HEK293T (cell line): ENCODE results near the gene CTAGE8.
"Not testable (repeated sequence)": the region's sequence is repeated elsewhere in the genome, so short reads cannot be mapped to it uniquely, and the experiment has no call there.

Experiments
- BHLHE40 ChIP-seq: fragments of 450-650 bp; IDR thresholded peaks from 2 replicates; pipeline ENCODE4 v1.6.1; 2016; ENCODE audit warnings: mild to moderate bottlenecking, moderate library complexity, borderline replicate concordance
- FOXM1 ChIP-seq: fragments of 450-650 bp; IDR thresholded peaks from 2 replicates; pipeline ENCODE4 v1.6.1; 2017; ENCODE audit warnings: mild to moderate bottlenecking, borderline replicate concordance
- HDGF ChIP-seq: fragments of 450-650 bp; IDR thresholded peaks from 2 replicates; pipeline ENCODE4 v1.6.1; 2017; ENCODE audit warnings: antibody characterized with exemption, borderline replicate concordance
- NFRKB ChIP-seq: fragments of 450-650 bp; IDR thresholded peaks from 2 replicates; pipeline ENCODE4 v1.6.1; 2016; ENCODE audit warnings: mild to moderate bottlenecking, moderate library complexity
- SP1 ChIP-seq: fragments of 450-650 bp; IDR thresholded peaks from 2 replicates; pipeline ENCODE4 v1.6.1; 2017

- not testable (repeated sequence) for TF ChIP-seq SP1, NFRKB, BHLHE40, FOXM1, HDGF
Observed at GRCh38 chr7:144228810-144229209, 40.3 kb downstream of the CTAGE8 start.
